HepG2 (cell line): Measurements from ENCODE around the gene NOA1. TPM values are rescaled to one million over a fixed set of nuclear protein-coding genes. Genes with fewer than 3 reads are reported as not detected.

Experiments used
- ARNT ChIP-seq: fragments of 450-650 bp; IDR thresholded peaks from 2 replicates; pipeline ENCODE4 v1.6.1; 2017
- HMGXB3 ChIP-seq: sonication (generic); formaldehyde crosslinking; IDR thresholded peaks from 2 replicates; pipeline ENCODE4 v1.4.0; 2020; ENCODE audit warnings: missing genetic modification reagents, borderline replicate concordance
- HMGXB4 ChIP-seq, 2 experiments: sonication (generic) in 1 of 2; formaldehyde crosslinking in 1 of 2; IDR thresholded peaks; 2 replicates each; pipeline versions ENCODE4 v1.4.0 to v1.6.1; 2018 to 2020; ENCODE audit warnings: missing genetic modification reagents in 2 of 2, borderline replicate concordance in 1 of 2, low read depth in 1 of 2, mild to moderate bottlenecking in 1 of 2, missing biosample characterization in 1 of 2
- MTA1 ChIP-seq: sonication (generic); formaldehyde crosslinking; IDR thresholded peaks from 2 replicates; pipeline ENCODE4 v1.4.0; 2020; ENCODE audit warnings: missing genetic modification reagents, mild to moderate bottlenecking, borderline replicate concordance
- SALL2 ChIP-seq: sonication (generic); formaldehyde crosslinking; IDR thresholded peaks from 2 replicates; pipeline ENCODE4 v1.8.1; 2023; ENCODE audit warnings: mild to moderate bottlenecking, missing genetic modification reagents, inconsistent platforms
- SPEN ChIP-seq: sonication (generic); formaldehyde crosslinking; IDR thresholded peaks from 2 replicates; pipeline ENCODE4 v1.5.1; 2020; ENCODE audit warnings: low read depth, mild to moderate bottlenecking, missing genetic modification reagents
- TAF1 ChIP-seq: sonication (generic); formaldehyde crosslinking; IDR thresholded peaks from 2 replicates; pipeline ENCODE4 v1.4.0; 2020; ENCODE audit warnings: missing genetic modification reagents
- THAP9 ChIP-seq: sonication (generic); formaldehyde crosslinking; IDR thresholded peaks from 2 replicates; pipeline ENCODE4; 2020; ENCODE audit warnings: missing genetic modification reagents, mild to moderate bottlenecking, borderline replicate concordance
- ZFP36 ChIP-seq: fragments of 150-350 bp; IDR thresholded peaks from 2 replicates; pipeline ENCODE4 v1.6.1; 2018; ENCODE audit warnings: borderline replicate concordance, low read length, low read depth; ENCODE audit not compliant: partially characterized antibody
- ZNF225 ChIP-seq: sonication (generic); formaldehyde crosslinking; IDR thresholded peaks from 2 replicates; pipeline ENCODE4 v1.4.0; 2020; ENCODE audit warnings: mild to moderate bottlenecking, missing genetic modification reagents
- ZNF431 ChIP-seq: sonication (generic); formaldehyde crosslinking; IDR thresholded peaks from 2 replicates; pipeline ENCODE4 v1.9.0; 2022; ENCODE audit warnings: missing genetic modification reagents, low read depth, mild to moderate bottlenecking, borderline replicate concordance
- ZNF558 ChIP-seq: sonication (generic); formaldehyde crosslinking; IDR thresholded peaks from 2 replicates; pipeline ENCODE4 v1.9.0; 2022; ENCODE audit warnings: mild to moderate bottlenecking, missing genetic modification reagents, borderline replicate concordance
- ZNF564 ChIP-seq: sonication (generic); formaldehyde crosslinking; IDR thresholded peaks from 2 replicates; pipeline ENCODE4 v1.8.1; 2023; ENCODE audit warnings: mild to moderate bottlenecking, missing genetic modification reagents
- ZNF614 ChIP-seq: IDR thresholded peaks from 2 replicates; pipeline ENCODE4 v1.6.1; 2018; ENCODE audit warnings: missing biosample characterization, missing genetic modification reagents, inconsistent platforms, borderline replicate concordance
- ZNF784 ChIP-seq: sonication (generic); formaldehyde crosslinking; IDR thresholded peaks from 2 replicates; pipeline ENCODE4 v1.5.1; 2020; ENCODE audit warnings: missing genetic modification reagents, mild to moderate bottlenecking, borderline replicate concordance
- ZSCAN22 ChIP-seq: sonication (generic); formaldehyde crosslinking; IDR thresholded peaks from 2 replicates; pipeline ENCODE4 v1.4.0; 2020; ENCODE audit warnings: mild to moderate bottlenecking, missing genetic modification reagents
- polyA plus RNA-seq, 8 experiments: library from polyadenylated mRNA; depleted of rRNA in 3 of 8; stranded (reverse) in 7 of 8; unstranded in 1 of 8; fragments of >200 nt; fragmentation: Illumina TruSeq in 4 of 8; extraction: Trizol in 4 of 8; gene quantifications; 2 replicates each; pipeline versions ENCODE4 v1.2.1 to v1.2.3, GENCODE V29; 2011 to 2016; ENCODE audit warnings: low read depth in 4 of 8, missing spikeins in 1 of 8, mixed read lengths in 1 of 8; ENCODE audit not compliant: insufficient read depth in 1 of 8
- total RNA-seq, 5 experiments: library from RNA; depleted of rRNA; stranded (reverse); fragments of >200 nt; fragmentation: Illumina TruSeq; extraction: Trizol; gene quantifications; 2 replicates each; pipeline ENCODE4 v1.2.3, GENCODE V29; 2016; ENCODE audit warnings: low read depth in 1 of 5

The NOA1 gene
- total and polyA plus RNA-seq, 2 of the 13 experiments (the other 11 are each of a cell fraction or from before 2014, with no cell fraction given) = 17.3 to 19.0 TPM

GRCh38 chr4:56977321-56978012 is at the start of gene NOA1 (continued):
- peak in 1 of 2 experiments; percentile 62; a peak in 2 of 4 replicates for TF ChIP-seq HMGXB4 (CRISPR knock-in tag; IDR thresholded peaks at IDR 0.05; ENCODE audit: borderline replicate concordance in 1 of 2, low read depth in 1 of 2)
- TF ChIP-seq SPEN (CRISPR knock-in tag) = peak; percentile 53; the same call in 1 of the 2 replicates
- no peak for TF ChIP-seq ZNF225 (CRISPR knock-in tag)
- no peak for TF ChIP-seq ARNT
- no peak for TF ChIP-seq MTA1 (CRISPR knock-in tag)
- no peak for TF ChIP-seq HMGXB3
- 0 out of 2 replicates have a peak, but pooled peaks have one; percentile 26 for TF ChIP-seq ZNF431 (CRISPR knock-in tag)
- TF ChIP-seq TAF1 (CRISPR knock-in tag) = peak; percentile 75
- no peak for TF ChIP-seq ZSCAN22 (CRISPR knock-in tag)
- TF ChIP-seq ZNF558 (CRISPR knock-in tag) = peak; percentile 47; the same call in 1 of the 2 replicates
- 0 out of 2 replicates have a peak, but pooled peaks have one; percentile 55 for TF ChIP-seq SALL2 (CRISPR knock-in tag)
- TF ChIP-seq ZNF784 (CRISPR knock-in tag) = peak; percentile 44; the same call in 1 of the 2 replicates
- no peak for TF ChIP-seq ZFP36
- TF ChIP-seq ZNF614 (CRISPR knock-in tag) = 0 out of 2 replicates have a peak, but pooled peaks have one; percentile 25
- no peak for TF ChIP-seq ZNF564 (CRISPR knock-in tag)
- no peak for TF ChIP-seq THAP9 (CRISPR knock-in tag)
